Skeletal muscle cell (primary cell): ENCODE measurements around the gene BPIFB2.

Experiments
- DNase-seq: peaks from one replicate; pipeline ENCODE4 v3.0.0-alpha.2; 2010; ENCODE audit warnings: low read depth
- H3K4me3 ChIP-seq: 2 replicates; pipeline ENCODE4 v1.5.1; 2011; ENCODE audit warnings: low read depth, mild to moderate bottlenecking, control low read depth, low read length, moderate library complexity

The BPIFB2 gene

GRCh38 chr20:33000802-33001466 lies 6.6 kb upstream of the BPIFB2 start:
- no peak overlapping the region for H3K4me3 ChIP-seq
- DNase-seq: no peak

- no peak for DNase-seq
- no peak overlapping the region for H3K4me3 ChIP-seq
These were observed 5.3 kb upstream of the BPIFB2 start for GRCh38 chr20:33002087-33002808.

- DNase-seq: no peak
- no peak within 1 kb of the TSS for H3K4me3 ChIP-seq
These were observed 3.3 kb upstream of the BPIFB2 start, which contains the start of gene SUN5 for GRCh38 chr20:33004141-33004751. SUN5 (minus strand) TSS chr20:33004433; CDS start chr20:33004340, 93 bp downstream.

GRCh38 chr20:33005132-33005566 lies 2.4 kb upstream of the BPIFB2 start:
- no peak for DNase-seq
- no peak overlapping the region for H3K4me3 ChIP-seq

GRCh38 chr20:33005908-33006775 lies 1.4 kb upstream of the BPIFB2 start:
- DNase-seq: no peak
- no peak overlapping the region for H3K4me3 ChIP-seq

GRCh38 chr20:33006776-33007375 lies 628 bp upstream of the BPIFB2 start:
- no peak for DNase-seq

GRCh38 chr20:33008336-33009213 lies 1.1 kb downstream of the BPIFB2 start:
- no peak for DNase-seq
- no peak overlapping the region for H3K4me3 ChIP-seq

More at GRCh38 chr20:33006776-33007375, 628 bp upstream of the BPIFB2 start:
- H3K4me3 ChIP-seq: no peak overlapping the region

GRCh38 chr20:33009214-33010132 lies 2.0 kb downstream of the BPIFB2 start:
- H3K4me3 ChIP-seq: no peak overlapping the region
- no peak for DNase-seq

GRCh38 chr20:33010133-33010504 lies 2.6 kb downstream of the BPIFB2 start:
- no peak for DNase-seq
- H3K4me3 ChIP-seq: no peak overlapping the region

- no peak for DNase-seq
- H3K4me3 ChIP-seq: no peak overlapping the region
These were observed 3.4 kb downstream of the BPIFB2 start for GRCh38 chr20:33010674-33011449.

- no peak overlapping the region for H3K4me3 ChIP-seq
- no peak for DNase-seq
These were observed 5.1 kb downstream of the BPIFB2 start for GRCh38 chr20:33012327-33013189.

GRCh38 chr20:33013701-33014326 lies 6.3 kb downstream of the BPIFB2 start:
- H3K4me3 ChIP-seq: no peak overlapping the region
- no peak for DNase-seq

GRCh38 chr20:33014336-33015113 lies 7.0 kb downstream of the BPIFB2 start:
- H3K4me3 ChIP-seq: no peak overlapping the region
- no peak for DNase-seq

GRCh38 chr20:33015114-33015484 lies 7.6 kb downstream of the BPIFB2 start:
- no peak overlapping the region for H3K4me3 ChIP-seq
- DNase-seq: no peak
